ENCODE data around the gene ARHGEF39. TPM values are rescaled to one million over a fixed set of nuclear protein-coding genes. Genes with fewer than 3 reads are reported as not detected.

The ARHGEF39 gene
- total and polyA plus RNA-seq, 10 of the 15 experiments (the other 5 are each of a cell fraction or from before 2014, with no cell fraction given), result 2.0 to 28.9 (median 13.2) TPM

- TF ChIP-seq BACH1 (IDR thresholded peaks at IDR 0.05; ENCODE audit: borderline replicate concordance), result no peak
- no peak for TF ChIP-seq SKIL (IDR thresholded peaks at IDR 0.05; ENCODE audit: low read depth, poor library complexity, severe bottlenecking)
- TF ChIP-seq CREM (IDR thresholded peaks at IDR 0.05; ENCODE audit: low read depth), result no peak
Measured at GRCh38 chr9:35681341-35682002, 16.5 kb upstream of the ARHGEF39 start (continued).

GRCh38 chr9:35680331-35681105, 15.5 kb upstream of the ARHGEF39 start:
- Histone ChIP-seq H3K79me2 (ENCODE audit: control insufficient read depth, insufficient read depth, low read length) (no peaks in the 10 kb centered on the region), H3K36me3 (ENCODE audit: control insufficient read depth in 2 of 2, insufficient read depth in 2 of 2, low read length in 1 of 2) (no peaks in the 10 kb centered on the region), H3K4me3 (no peak overlapping the region), H3K27ac (ENCODE audit: control insufficient read depth, insufficient read depth) (no peak overlapping the region), H3K9ac (ENCODE audit: control insufficient read depth, insufficient read depth, low read length) (no peak overlapping the region), H3K9me3 (replicated peaks; ENCODE audit: control insufficient read depth, insufficient read depth, low read length) (no peaks in the 10 kb centered on the region), H3K4me1 (ENCODE audit: control insufficient read depth, insufficient read depth, low read length) (peaks cover 8% of the 10 kb centered on the region), H3K27me3 (replicated peaks in 1 of 2; ENCODE audit: control insufficient read depth in 2 of 2, insufficient read depth in 2 of 2, low read length in 1 of 2) (peaks cover 0 to 2% of the 10 kb centered on the region in 2 experiments; a peak in 2 of 4 replicates), H4K20me1 (ENCODE audit: control insufficient read depth, insufficient read depth) (no peaks in the 10 kb centered on the region), H2AFZ (ENCODE audit: control insufficient read depth, low read depth, low read length) (no peak overlapping the region; the same call in none of the 2 replicates), H3K4me2 (ENCODE audit: control insufficient read depth, insufficient read depth) (peak overlapping the region; percentile 33; the same call in 1 of the 2 replicates)
- in situ Hi-C loops (cut with MboI) (no loop called here), intact Hi-C loops (cut with micrococcal nuclease; ENCODE audit: unreplicated experiment) (no loop called here)
- ChIA-PET CTCF (interaction anchor here (1.0 to 2.6 kb wide), 4 partner anchors 15 to 46 kb away, joined by 3 to 28 read pairs (median 6); no protein-coding TSS in a partner anchor), POLR2A (interaction anchor here (0.8 to 1.8 kb wide), 3 partner anchors 14 to 47 kb away, joined by 3 to 5 read pairs (median 3); partner anchors contain the start of gene SIT1), RAD21 (ENCODE audit: unreplicated experiment) (interaction anchor here (1.1 to 1.2 kb wide), 2 partner anchors 10 to 16 kb away, joined by 3 to 4 read pairs; partner anchors contain the start of gene ARHGEF39), SMC1A (ENCODE audit: uncharacterized antibody, unreplicated experiment) (interaction anchor here (0.7 to 1.8 kb wide), 6 partner anchors 11 to 202 kb away, joined by 3 to 6 read pairs (median 3); no protein-coding TSS in a partner anchor)
- WGBS (ENCODE audit: insufficient coverage, insufficient replicate concordance, low lambda C conversion rate, missing lambda C conversion rate), result 18% methylated on average over 15 of the region's 15 CpGs
- DNase-seq (ENCODE audit: low read depth, low spot score), result no peak
- BruUV-seq (replicated peaks), result no TSS peak
- peak; percentile 73 for ATAC-seq
- TF ChIP-seq PML (IDR thresholded peaks at IDR 0.05; ENCODE audit: low read length), result no peak
- no peak for TF ChIP-seq NR2C1 (IDR thresholded peaks at IDR 0.05)
- TF ChIP-seq POU2F2 (IDR thresholded peaks at IDR 0.05; ENCODE audit: borderline replicate concordance, low read depth, low read length), result peak; percentile 95; the same call in 2 of the 3 replicates
- FAIRE-seq, result peak; percentile 89
